Astrocyte of the cerebellum (primary cell): ENCODE results near the gene LTA4H.

Source experiments
- DNase-seq: peaks from one replicate; pipeline ENCODE4 v3.0.0-alpha.2; 2011; ENCODE audit warnings: low read depth
- H3K4me3 ChIP-seq: 2 replicates; pipeline ENCODE4 v1.5.1; 2011; ENCODE audit warnings: mild to moderate bottlenecking, low read depth, low read length, moderate library complexity
- CTCF ChIP-seq: IDR thresholded peaks from 2 replicates; pipeline ENCODE4 v1.5.1; 2012; ENCODE audit warnings: low read length, low read depth, moderate library complexity, mild to moderate bottlenecking; ENCODE audit errors: missing control alignments
- in situ Hi-C: cut with HindIII; loops from 2 replicates; pipeline ENCODE4 v1.10.0; 2017; ENCODE audit warnings: low sequenced_read_pairs

The LTA4H gene

GRCh38 chr12:95984682-95985081 lies 50.7 kb downstream of the LTA4H start:
- H3K4me3 ChIP-seq: no peak overlapping the region
- no peak for DNase-seq
- TF ChIP-seq CTCF: no peak
- in situ Hi-C loops: no loop called here

DNA sequence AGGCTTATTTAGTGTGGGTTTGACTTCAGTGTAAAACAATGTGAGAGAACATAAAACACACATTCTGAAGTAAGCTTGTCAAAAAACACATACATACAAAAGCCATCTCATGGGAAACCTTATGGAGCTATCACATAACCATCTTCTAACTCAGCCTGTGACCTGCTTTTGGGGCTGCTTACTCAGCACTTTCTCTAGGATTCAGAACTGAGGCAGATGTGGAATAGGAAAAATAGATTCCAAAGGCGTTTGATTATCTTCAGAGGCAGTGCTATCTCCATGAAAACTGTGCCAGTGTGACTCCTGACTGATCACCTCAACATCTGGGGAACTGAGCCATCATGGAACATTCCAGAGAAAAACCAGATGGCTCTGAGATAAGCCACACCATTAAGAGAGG lies 52.8 kb downstream of the LTA4H start:
- DNase-seq: no peak
- no peak for TF ChIP-seq CTCF
- H3K4me3 ChIP-seq: no peak overlapping the region
- in situ Hi-C loops: no loop called here

DNA sequence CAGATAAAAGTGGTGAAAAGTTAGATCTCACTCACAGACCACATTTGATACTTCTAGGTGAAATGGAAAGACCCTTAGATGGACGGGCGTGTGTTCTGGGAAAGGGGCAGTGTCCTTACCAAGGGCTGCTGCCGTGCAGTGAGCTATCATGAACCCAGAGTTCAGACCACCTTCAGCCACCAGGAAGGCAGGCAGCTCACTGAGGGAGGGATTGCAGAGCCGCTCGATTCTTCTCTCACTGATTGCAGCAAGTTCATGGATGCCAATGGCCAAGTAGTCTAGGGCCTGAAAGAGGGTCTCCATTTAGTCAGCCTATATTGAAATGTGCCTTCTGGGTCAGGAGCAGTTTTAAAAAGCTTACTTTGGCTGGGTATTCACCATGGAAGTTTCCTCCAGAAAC lies 55.0 kb downstream of the LTA4H start:
- DNase-seq: no peak
- in situ Hi-C loops: no loop called here
- TF ChIP-seq CTCF: no peak
- no peak overlapping the region for H3K4me3 ChIP-seq

- no peak overlapping the region for H3K4me3 ChIP-seq
- no peak for TF ChIP-seq CTCF
- in situ Hi-C loops: no loop called here
- no peak for DNase-seq
Measured at GRCh38 chr12:95978774-95979173, 56.6 kb downstream of the LTA4H start.

- no peak for TF ChIP-seq CTCF
- in situ Hi-C loops: no loop called here
- H3K4me3 ChIP-seq: no peak overlapping the region
- no peak for DNase-seq
Measured at GRCh38 chr12:95978351-95978750, 57.0 kb downstream of the LTA4H start.

DNA sequence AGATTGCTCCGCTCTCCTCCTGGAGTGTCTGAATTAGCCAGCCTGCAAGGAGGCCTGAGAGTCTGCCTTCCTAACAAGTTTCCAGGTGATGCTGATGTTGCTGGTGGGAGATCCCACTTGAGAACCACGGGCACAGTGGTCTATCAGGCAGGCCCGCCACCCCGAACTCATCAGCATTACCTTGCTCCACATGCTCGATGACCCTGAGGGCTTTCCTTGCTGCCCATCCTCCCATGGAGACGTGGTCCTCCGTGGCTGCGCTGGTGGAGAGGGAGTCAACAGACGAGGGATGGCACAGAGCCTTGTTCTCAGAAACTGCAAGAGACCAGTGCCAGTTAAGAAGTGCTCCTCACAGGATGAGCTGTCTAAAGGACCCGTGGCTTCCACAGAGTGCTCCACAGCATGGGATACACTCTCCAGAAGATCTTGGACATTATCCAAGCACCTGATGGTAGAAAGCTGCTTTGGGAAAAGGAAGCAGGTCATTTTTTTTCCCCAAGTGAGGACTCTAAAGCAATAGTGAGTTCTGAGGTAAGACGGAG lies 57.6 kb downstream of the LTA4H start:
- in situ Hi-C loops: no loop called here
- no peak overlapping the region for H3K4me3 ChIP-seq
- no peak for TF ChIP-seq CTCF
- DNase-seq: no peak

DNA sequence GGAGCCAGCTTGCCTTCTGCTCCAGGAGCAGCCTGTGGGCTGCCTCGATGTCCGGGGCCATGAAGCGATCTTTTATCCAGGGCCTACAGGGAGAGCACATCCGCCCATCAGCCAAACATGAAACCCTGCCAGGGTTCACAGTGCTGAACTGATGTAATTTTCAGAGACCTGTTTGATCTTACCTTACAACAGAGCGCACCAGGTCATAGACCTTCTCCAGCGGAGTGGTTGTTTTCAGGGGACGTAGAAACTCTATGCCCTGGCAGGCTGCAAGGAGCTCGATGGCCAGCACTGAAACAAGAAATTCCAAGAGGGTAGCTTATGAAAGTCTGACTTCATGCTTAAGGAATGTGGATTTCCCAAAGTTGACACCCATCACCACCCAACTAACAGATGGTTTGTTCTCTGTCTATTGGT lies 59.0 kb downstream of the LTA4H start:
- H3K4me3 ChIP-seq: no peak overlapping the region
- in situ Hi-C loops: no loop called here
- DNase-seq: no peak
- no peak for TF ChIP-seq CTCF
